HEK293 (cell line): Measurements from ENCODE around the gene NAPSA.

Experiments used
- CTCF ChIP-seq: fragments of 450-650 bp; formaldehyde crosslinking; IDR thresholded peaks from 2 replicates; pipeline ENCODE4 v1.5.1; 2016; ENCODE audit warnings: missing biosample characterization, missing genetic modification characterization
- KLF1 ChIP-seq: fragments of 450-650 bp; formaldehyde crosslinking; IDR thresholded peaks from 2 replicates; pipeline ENCODE4 v1.5.1; 2016; ENCODE audit warnings: missing biosample characterization, missing genetic modification characterization
- SALL2 ChIP-seq: fragments of 450-650 bp; formaldehyde crosslinking; IDR thresholded peaks from 2 replicates; pipeline ENCODE4 v1.5.0; 2017; ENCODE audit warnings: missing biosample characterization, mild to moderate bottlenecking, missing genetic modification characterization, borderline replicate concordance
- TSHZ1 ChIP-seq: fragments of 450-650 bp; formaldehyde crosslinking; IDR thresholded peaks from 2 replicates; pipeline ENCODE4 v1.5.1; 2016; ENCODE audit warnings: missing biosample characterization, missing genetic modification characterization, borderline replicate concordance
- ZBTB8A ChIP-seq: fragments of 450-650 bp; formaldehyde crosslinking; IDR thresholded peaks from 2 replicates; pipeline ENCODE4 v1.5.1; 2016; ENCODE audit warnings: missing biosample characterization, missing genetic modification characterization

GRCh38 chr19:50310759-50311465 is 54.5 kb downstream of the NAPSA start:
- TF ChIP-seq KLF1 (tag by site-specific recombination): no peak
- TF ChIP-seq CTCF (tag by site-specific recombination): no peak
- TF ChIP-seq ZBTB8A: no peak
- TF ChIP-seq TSHZ1 (tag by site-specific recombination): no peak
- no peak for TF ChIP-seq SALL2 (tag by site-specific recombination)
